Liver (tissue), 9 donors: Measurements from ENCODE around the gene CNOT3. TPM values are rescaled to one million over a fixed set of nuclear protein-coding genes. Genes with fewer than 3 reads are reported as not detected.

Source experiments
- DNase-seq: peaks from one replicate; pipeline ENCODE4 v3.0.0-alpha.2; 2017; ENCODE audit warnings: low spot score
- H3K27ac ChIP-seq, 2 donors: one replicate each; pipeline ENCODE4 v1.7.0; 2013; ENCODE audit warnings: inconsistent platforms in 2 of 2, low read length in 2 of 2, control low read depth in 1 of 2, low read depth in 1 of 2, mild to moderate bottlenecking in 1 of 2
- H3K27me3 ChIP-seq, 4 donors: one replicate each; pipeline versions ENCODE4 v1.6.1 to v1.7.0; 2013; ENCODE audit warnings: low read length in 3 of 4, inconsistent platforms in 1 of 4, mild to moderate bottlenecking in 1 of 4, moderate library complexity in 1 of 4; ENCODE audit not compliant: control insufficient read depth in 4 of 4, insufficient read depth in 4 of 4
- H3K36me3 ChIP-seq, 4 donors: one replicate each; pipeline versions ENCODE4 v1.6.1 to v1.7.0; 2013; ENCODE audit warnings: low read length in 3 of 4, mild to moderate bottlenecking in 3 of 4, low read depth in 1 of 4, moderate library complexity in 1 of 4; ENCODE audit not compliant: control insufficient read depth in 4 of 4, insufficient read depth in 3 of 4
- H3K4me1 ChIP-seq, 4 donors: one replicate each; pipeline versions ENCODE4 v1.6.1 to v1.7.0; 2013; ENCODE audit warnings: low read length in 3 of 4, mild to moderate bottlenecking in 3 of 4, moderate library complexity in 1 of 4; ENCODE audit not compliant: control insufficient read depth in 4 of 4, insufficient read depth in 4 of 4
- H3K4me3 ChIP-seq, 3 donors: one replicate each; pipeline versions ENCODE4 v1.6.1 to v1.7.0; 2013; ENCODE audit warnings: low read length in 3 of 3, control low read depth in 1 of 3, low read depth in 1 of 3, mild to moderate bottlenecking in 1 of 3
- H3K9ac ChIP-seq, 2 donors: one replicate each; pipeline ENCODE4 v1.7.0; 2013; ENCODE audit warnings: low read length in 2 of 2, mild to moderate bottlenecking in 2 of 2, moderate library complexity in 2 of 2, control low read depth in 1 of 2, low read depth in 1 of 2
- H3K9me3 ChIP-seq, 4 donors: one replicate each; pipeline versions ENCODE4 v1.6.1 to v1.7.0; 2013; ENCODE audit warnings: low read length in 3 of 4; ENCODE audit not compliant: control insufficient read depth in 4 of 4
- ATF3 ChIP-seq: IDR thresholded peaks from 2 replicates; pipeline ENCODE4 v1.6.1; 2016; ENCODE audit warnings: antibody characterized with exemption
- CTCF ChIP-seq: fragments of 150-350 bp; IDR thresholded peaks from 2 replicates; pipeline ENCODE4 v1.5.1; 2017; ENCODE audit warnings: improper control_type of control experiment, low read depth, low read length; ENCODE audit not compliant: missing input control
- EGR1 ChIP-seq, 2 donors: IDR thresholded peaks; 2 replicates each; pipeline ENCODE4 v1.6.1; 2016 to 2018; ENCODE audit warnings: antibody characterized with exemption in 2 of 2, low read depth in 2 of 2
- FOXA1 ChIP-seq: IDR thresholded peaks from 2 replicates; pipeline ENCODE4 v1.6.1; 2016; ENCODE audit warnings: antibody characterized with exemption
- FOXA2 ChIP-seq: IDR thresholded peaks from 2 replicates; pipeline ENCODE4 v1.6.1; 2016; ENCODE audit warnings: antibody characterized with exemption
- HNF4A ChIP-seq, 2 donors: conservative IDR thresholded peaks; 2 replicates each; pipeline ENCODE4 v1.6.1; 2016; ENCODE audit warnings: antibody characterized with exemption in 2 of 2, mild to moderate bottlenecking in 2 of 2
- HNF4G ChIP-seq: IDR thresholded peaks from 2 replicates; pipeline ENCODE4 v1.6.1; 2016; ENCODE audit warnings: antibody characterized with exemption
- JUND ChIP-seq, 2 donors: IDR thresholded peaks; 2 replicates each; pipeline ENCODE4 v1.6.1; 2016; ENCODE audit warnings: antibody characterized with exemption in 2 of 2
- NR2F2 ChIP-seq: IDR thresholded peaks from 2 replicates; pipeline ENCODE4 v1.6.1; 2016; ENCODE audit warnings: antibody characterized with exemption
- RAD21 ChIP-seq, 2 donors: IDR thresholded peaks; 2 replicates each; pipeline ENCODE4 v1.6.1; 2016; ENCODE audit warnings: antibody characterized with exemption in 2 of 2, mild to moderate bottlenecking in 2 of 2
- REST ChIP-seq: IDR thresholded peaks from 2 replicates; pipeline ENCODE4 v1.6.1; 2016; ENCODE audit warnings: antibody characterized with exemption, mild to moderate bottlenecking
- RXRA ChIP-seq, 2 donors: IDR thresholded peaks; 2 replicates each; pipeline ENCODE4 v1.6.1; 2017 to 2018; ENCODE audit warnings: antibody characterized with exemption in 2 of 2, mild to moderate bottlenecking in 1 of 2
- SP1 ChIP-seq: IDR thresholded peaks from 2 replicates; pipeline ENCODE4 v1.6.1; 2018; ENCODE audit warnings: antibody characterized with exemption, mild to moderate bottlenecking
- TAF1 ChIP-seq: conservative IDR thresholded peaks from 2 replicates; pipeline ENCODE4 v1.6.1; 2016; ENCODE audit warnings: antibody characterized with exemption, mild to moderate bottlenecking
- YY1 ChIP-seq: IDR thresholded peaks from 2 replicates; pipeline ENCODE4 v1.6.1; 2016; ENCODE audit warnings: antibody characterized with exemption, mild to moderate bottlenecking
- ZBTB33 ChIP-seq: IDR thresholded peaks from 2 replicates; pipeline ENCODE4 v1.6.1; 2016; ENCODE audit warnings: antibody characterized with exemption
- WGBS: extraction: QIAGEN DNeasy Blood & Tissue Kit; methylation state at CpG from one replicate; pipeline ENCODE4 v1.1.7; 2013; 5-methylcytosine and 5-hydroxymethylcytosine counted together
- polyA plus RNA-seq, 2 donors: library from polyadenylated mRNA; stranded (reverse) in 1 of 2; unstranded in 1 of 2; fragments of 200-250 nt in 1 of 2; fragments of >200 nt in 1 of 2; fragmentation: Nextera tagmentation in 1 of 2; extraction: Ambion mirVana in 1 of 2; gene quantifications; one replicate each; pipeline versions ENCODE4 v1.2.1 to v1.2.3, GENCODE V29; 2013 to 2015
- total RNA-seq, 2 donors: library from RNA; depleted of rRNA; stranded (reverse); fragments of >200 nt; gene quantifications; one replicate each; pipeline ENCODE4 v1.2.3, GENCODE V29; 2014
- donor health status: healthy.
- donor health status: healthy.
- donor health status: healthy.
- donor health status: healthy.
- donor health status: healthy.

Gene CNOT3
- total and polyA plus RNA-seq, 4 donors: 3.7 to 13.0 (median 9.1) TPM

- Histone ChIP-seq H3K9ac (peak overlapping the region; percentile 11 to 65), H3K4me1 (peaks cover 9 to 22% (median 15%) of the 10 kb centered on the region in 4 donors), H3K27ac (peak overlapping the region; percentile 96 to 99), H3K4me3 (peak overlapping the region in 2 of 3 donors; percentile 58 to 80), H3K36me3 (peaks cover under 1 to 9% (median 4%) of the 10 kb centered on the region in 4 donors), H3K27me3 (no peaks in the 10 kb centered on the region), H3K9me3 (no peaks in the 10 kb centered on the region)
- 53% methylated on average over 12 of the region's 12 CpGs for WGBS
- no peak for DNase-seq
- TF ChIP-seq EGR1 (IDR thresholded peaks at IDR 0.05; ENCODE audit: low read depth in 2 of 2): no peak
- TF ChIP-seq HNF4A (conservative IDR thresholded peaks at IDR 0.05): no peak
- TF ChIP-seq REST: no peak
- no peak for TF ChIP-seq CTCF
- TF ChIP-seq FOXA1: no peak
- no peak for TF ChIP-seq YY1
- no peak for TF ChIP-seq FOXA2
- TF ChIP-seq TAF1: no peak
- TF ChIP-seq JUND (IDR thresholded peaks at IDR 0.05): no peak
- no peak for TF ChIP-seq RAD21 (IDR thresholded peaks at IDR 0.05)
- no peak for TF ChIP-seq NR2F2
- no peak for TF ChIP-seq ZBTB33
- no peak for TF ChIP-seq ATF3
- TF ChIP-seq HNF4G: no peak
- no peak for TF ChIP-seq SP1
- TF ChIP-seq RXRA (IDR thresholded peaks at IDR 0.05): no peak
Measured at GRCh38 chr19:54188215-54188871, 50.8 kb downstream of the CNOT3 start.
